Measurements from ENCODE around the gene MAPK8.

The MAPK8 gene

DNA sequence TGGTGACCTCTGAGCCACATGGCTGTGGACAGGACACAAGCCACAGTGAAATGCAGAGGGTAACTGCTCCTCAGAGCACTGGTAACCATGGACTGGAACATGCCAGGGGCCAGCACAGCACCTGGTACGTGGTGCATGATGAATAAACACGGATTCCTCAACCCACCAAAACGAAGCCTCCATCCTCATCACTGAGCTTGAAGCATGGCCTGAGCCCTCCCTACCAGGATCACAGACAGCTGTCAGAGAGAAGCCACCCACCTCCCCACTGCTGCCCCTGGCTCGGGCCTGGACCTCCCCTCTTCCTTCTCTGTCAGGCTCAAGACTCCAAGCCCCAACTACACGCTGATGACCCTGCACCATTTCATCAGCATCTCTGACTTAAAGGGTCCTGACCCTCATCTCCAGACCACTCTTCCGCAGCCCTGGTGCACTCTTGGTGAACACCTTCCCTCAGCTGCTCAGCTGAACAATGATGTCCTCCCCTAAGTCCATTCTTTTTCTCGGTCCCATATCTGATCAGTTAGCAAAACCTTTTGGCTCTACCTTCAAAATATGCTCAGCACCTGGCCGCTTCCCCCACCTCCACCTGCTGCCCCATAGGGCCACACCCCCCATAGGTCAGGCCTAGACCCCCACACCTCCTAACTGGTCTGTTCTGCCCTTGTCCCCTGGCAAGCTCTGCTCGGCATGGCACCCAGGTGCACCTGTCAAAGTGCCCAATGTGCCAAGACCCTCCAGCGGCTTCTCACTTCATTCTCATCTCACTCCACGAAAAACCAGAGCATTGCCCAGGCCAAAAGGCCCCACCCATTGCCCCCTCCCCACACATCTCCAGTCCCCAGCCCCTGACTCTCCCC lies 141.1 kb downstream of the MAPK8 start:
- Histone ChIP-seq H3K27ac (ENCODE audit: low read depth, low read length) (no peak overlapping the region), H3K36me3 (ENCODE audit: insufficient read depth, low read length) (no peaks in the 10 kb centered on the region; the same call in 1 of the 2 replicates), H3K4me3 (ENCODE audit: low read depth, low read length) (no peak overlapping the region), H2AFZ (ENCODE audit: low read length, unreplicated experiment) (no peak overlapping the region), H3K4me1 (ENCODE audit: control insufficient read depth, insufficient read depth, low read length, unreplicated experiment) (peaks cover 8% of the 10 kb centered on the region), H3K27me3 (ENCODE audit: insufficient read depth, low read length) (no peaks in the 10 kb centered on the region), H3K79me2 (ENCODE audit: control insufficient read depth, insufficient read depth, low read length, unreplicated experiment) (no peaks in the 10 kb centered on the region)

DNA sequence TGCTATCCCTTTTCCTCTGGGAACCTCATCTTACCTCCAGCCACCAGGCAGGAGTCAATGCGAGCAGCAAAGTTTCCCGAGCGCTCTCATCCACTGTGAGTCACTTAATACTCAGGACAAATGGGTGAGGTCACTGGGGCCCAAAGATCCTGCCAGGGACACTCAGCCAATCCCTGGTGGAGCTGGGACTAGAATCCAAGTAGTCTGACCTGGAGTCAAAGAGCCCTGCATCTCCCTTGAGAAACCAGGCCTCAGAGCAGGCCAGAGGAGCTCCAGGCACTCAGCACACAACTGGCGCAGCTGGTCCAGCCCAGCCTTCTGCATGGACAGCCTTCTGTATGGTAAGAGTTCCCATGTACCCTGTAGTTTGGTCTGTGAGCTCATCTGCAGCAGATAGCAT lies 142.3 kb downstream of the MAPK8 start:
- Histone ChIP-seq H2AFZ (ENCODE audit: low read length, unreplicated experiment) (no peak overlapping the region), H3K79me2 (ENCODE audit: control insufficient read depth, insufficient read depth, low read length, unreplicated experiment) (no peaks in the 10 kb centered on the region), H3K36me3 (ENCODE audit: insufficient read depth, low read length) (no peaks in the 10 kb centered on the region; the same call in 1 of the 2 replicates)

DNA sequence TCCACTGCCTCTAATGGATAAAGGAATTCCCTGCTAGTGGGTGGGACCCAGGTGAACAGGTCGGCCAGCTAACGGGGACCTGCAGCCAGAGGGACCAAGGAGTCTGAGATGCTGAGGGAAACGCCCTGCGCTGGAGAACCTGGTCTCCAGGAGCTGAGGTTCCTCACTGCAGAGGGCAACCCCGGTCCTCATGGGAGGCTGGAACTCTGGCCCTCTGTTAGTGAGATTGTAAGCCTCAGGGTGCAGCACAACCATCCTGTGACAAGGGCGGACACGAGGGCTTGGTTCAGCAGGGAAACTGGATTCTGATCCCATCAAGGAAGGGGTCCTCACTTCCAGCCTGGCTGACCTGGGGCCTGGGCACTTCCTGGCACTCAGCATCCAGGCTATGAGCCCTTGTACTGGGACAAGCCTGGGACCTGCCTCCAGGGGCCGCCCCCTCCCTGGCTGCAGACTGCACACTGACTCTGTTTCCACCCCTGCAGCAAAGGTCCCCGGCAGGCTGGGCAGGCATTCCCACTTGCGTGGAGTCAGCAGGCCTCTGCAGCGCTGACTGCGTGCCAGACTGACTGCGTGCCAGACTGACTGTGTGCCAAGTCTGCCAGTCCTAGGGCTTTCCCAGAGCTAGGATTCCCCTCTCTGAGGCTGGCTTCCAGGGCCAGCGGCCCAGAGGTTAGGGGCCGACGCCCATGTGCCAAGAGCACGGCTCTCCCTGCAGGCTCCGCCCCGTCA lies 143.2 kb downstream of the MAPK8 start:
- Histone ChIP-seq H3K36me3 (ENCODE audit: insufficient read depth, low read length) (no peaks in the 10 kb centered on the region; the same call in 1 of the 2 replicates), H3K79me2 (ENCODE audit: control insufficient read depth, insufficient read depth, low read length, unreplicated experiment) (no peaks in the 10 kb centered on the region), H2AFZ (ENCODE audit: low read length, unreplicated experiment) (no peak overlapping the region), H3K27me3 (ENCODE audit: insufficient read depth, low read length) (no peaks in the 10 kb centered on the region), H3K27ac (ENCODE audit: low read depth, low read length) (no peak overlapping the region), H3K4me1 (ENCODE audit: control insufficient read depth, insufficient read depth, low read length, unreplicated experiment) (peaks cover 8% of the 10 kb centered on the region), H3K4me3 (ENCODE audit: low read depth, low read length) (no peak overlapping the region)

More for the DNA sequence above, 142.3 kb downstream of the MAPK8 start:
- no peaks in the 10 kb centered on the region for H3K27me3 ChIP-seq (ENCODE audit: insufficient read depth, low read length)
- H3K4me3 ChIP-seq (ENCODE audit: low read depth, low read length): no peak overlapping the region
- H3K4me1 ChIP-seq (ENCODE audit: control insufficient read depth, insufficient read depth, low read length, unreplicated experiment): peaks cover 8% of the 10 kb centered on the region
- no peak overlapping the region for H3K27ac ChIP-seq (ENCODE audit: low read depth, low read length)

DNA sequence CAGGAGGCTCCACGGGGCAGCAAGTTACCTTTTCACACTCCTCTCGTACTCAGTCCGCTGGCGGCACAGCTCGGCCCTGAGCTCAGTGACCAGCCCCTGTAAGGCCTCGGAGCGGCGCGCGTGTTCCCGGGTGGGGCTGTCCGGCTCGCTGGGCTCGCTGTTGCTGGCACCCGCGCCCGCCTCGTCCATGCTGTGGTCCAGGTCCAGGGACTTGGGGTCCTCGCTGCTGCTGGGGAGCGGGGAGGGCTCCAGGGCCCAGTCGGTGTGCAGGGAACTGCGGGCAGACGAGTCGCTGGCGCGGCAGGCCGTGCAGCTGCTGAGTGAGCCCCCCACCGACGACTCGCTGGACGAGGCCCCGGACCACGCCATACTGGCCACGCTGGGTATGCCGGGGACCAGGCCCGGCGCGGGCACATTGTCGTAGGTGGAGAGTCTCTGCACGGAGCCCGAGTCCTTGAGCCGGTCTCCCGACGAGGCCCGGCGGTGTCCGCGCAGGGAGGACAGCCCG lies 143.8 kb downstream of the MAPK8 start:
- Histone ChIP-seq H3K27ac (ENCODE audit: low read depth, low read length) (no peak overlapping the region), H3K4me1 (ENCODE audit: control insufficient read depth, insufficient read depth, low read length, unreplicated experiment) (peaks cover 8% of the 10 kb centered on the region), H3K4me3 (ENCODE audit: low read depth, low read length) (no peak overlapping the region), H2AFZ (ENCODE audit: low read length, unreplicated experiment) (no peak overlapping the region), H3K36me3 (ENCODE audit: insufficient read depth, low read length) (no peaks in the 10 kb centered on the region; the same call in 1 of the 2 replicates), H3K27me3 (ENCODE audit: insufficient read depth, low read length) (no peaks in the 10 kb centered on the region), H3K79me2 (ENCODE audit: control insufficient read depth, insufficient read depth, low read length, unreplicated experiment) (no peaks in the 10 kb centered on the region)

DNA sequence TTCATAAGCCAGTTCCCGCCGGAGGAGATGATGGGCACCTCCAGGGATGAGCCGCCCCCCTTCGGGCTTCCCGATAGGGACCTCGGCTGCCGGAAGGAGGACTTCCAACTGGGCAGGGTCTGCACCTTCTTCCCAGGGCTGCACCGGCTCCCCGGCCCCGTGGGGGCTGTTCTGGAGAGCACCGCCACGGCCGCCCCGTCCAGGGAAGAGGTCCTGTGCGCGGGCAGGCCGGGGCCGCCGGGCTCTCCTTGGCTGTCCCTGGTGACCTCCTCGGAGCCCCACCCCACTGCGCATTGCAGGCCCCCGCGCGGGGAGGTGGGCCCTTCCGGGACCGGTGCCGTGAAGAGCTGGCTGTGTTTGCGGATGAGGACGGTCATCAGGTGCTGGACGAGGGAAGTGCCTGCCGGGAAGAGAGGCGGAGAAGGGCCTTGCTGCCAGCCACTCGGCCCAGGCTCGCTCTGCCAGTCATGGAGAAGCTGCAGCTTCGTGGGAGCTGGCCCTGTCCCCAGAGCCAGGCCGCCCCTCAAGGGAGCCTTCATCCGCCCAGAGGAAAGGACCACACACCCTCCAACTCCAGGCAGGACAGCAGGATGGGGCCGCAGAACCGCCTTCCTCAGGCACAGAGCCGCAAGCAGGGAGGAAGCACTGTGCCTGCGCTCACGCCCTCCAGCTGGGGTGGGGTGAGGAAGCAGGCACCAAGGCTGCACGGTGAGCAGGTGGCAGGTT lies 144.4 kb downstream of the MAPK8 start:
- no peak overlapping the region for H2AFZ ChIP-seq (ENCODE audit: low read length, unreplicated experiment)
- no peak overlapping the region for H3K4me3 ChIP-seq (ENCODE audit: low read depth, low read length)
- no peak overlapping the region for H3K27ac ChIP-seq (ENCODE audit: low read depth, low read length)
- no peaks in the 10 kb centered on the region; the same call in 1 of the 2 replicates for H3K36me3 ChIP-seq (ENCODE audit: insufficient read depth, low read length)
- peaks cover 8% of the 10 kb centered on the region for H3K4me1 ChIP-seq (ENCODE audit: control insufficient read depth, insufficient read depth, low read length, unreplicated experiment)
- no peaks in the 10 kb centered on the region for H3K27me3 ChIP-seq (ENCODE audit: insufficient read depth, low read length)
- no peaks in the 10 kb centered on the region for H3K79me2 ChIP-seq (ENCODE audit: control insufficient read depth, insufficient read depth, low read length, unreplicated experiment)

DNA sequence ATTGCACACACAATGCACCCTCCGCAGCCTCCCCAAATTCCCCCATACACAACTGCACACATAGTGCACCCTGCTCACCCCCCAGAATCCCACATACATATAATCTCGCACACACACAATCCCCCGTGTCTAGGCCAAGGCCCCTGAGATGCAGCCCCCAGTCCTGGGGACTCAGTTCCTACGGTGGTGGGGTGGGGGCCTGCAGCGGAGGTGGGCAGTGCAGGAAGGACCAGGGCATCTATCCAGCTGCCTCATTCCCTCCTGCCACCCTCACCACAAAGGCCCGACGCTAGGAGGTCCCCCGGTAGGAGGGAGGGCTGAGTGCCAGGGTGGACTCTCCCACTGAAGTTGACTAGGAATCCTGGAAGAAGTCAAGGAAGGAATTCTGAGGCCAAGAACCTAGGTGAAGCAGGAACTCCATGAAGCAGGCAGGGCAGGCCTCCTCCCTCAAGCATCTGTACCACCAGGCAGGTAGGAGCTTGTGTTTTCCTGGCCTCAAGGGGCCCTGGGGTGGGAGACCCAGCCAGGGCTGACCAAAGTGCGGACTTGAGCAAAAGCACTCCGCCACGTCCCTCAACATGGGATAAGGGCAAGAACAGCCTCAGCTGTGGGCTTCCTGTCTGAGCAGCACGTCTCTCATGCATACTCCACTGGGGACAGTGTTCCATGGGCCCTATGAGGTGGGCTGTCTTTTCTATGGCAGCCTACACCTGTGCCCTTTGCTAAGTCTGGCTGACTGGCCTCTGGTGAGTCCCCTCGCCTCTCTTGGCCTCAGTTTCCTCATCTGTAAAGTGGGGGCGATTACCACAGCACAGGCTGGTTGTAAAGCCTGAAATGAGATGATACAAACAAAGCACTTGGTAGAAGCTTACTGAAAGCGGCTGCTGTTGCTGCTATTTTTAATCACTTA lies 145.7 kb downstream of the MAPK8 start:
- H3K4me1 ChIP-seq (ENCODE audit: control insufficient read depth, insufficient read depth, low read length, unreplicated experiment): peaks cover 8% of the 10 kb centered on the region
- H3K27me3 ChIP-seq (ENCODE audit: insufficient read depth, low read length): no peaks in the 10 kb centered on the region
- no peak overlapping the region for H3K4me3 ChIP-seq (ENCODE audit: low read depth, low read length)
- no peaks in the 10 kb centered on the region for H3K79me2 ChIP-seq (ENCODE audit: control insufficient read depth, insufficient read depth, low read length, unreplicated experiment)
- no peak overlapping the region for H3K27ac ChIP-seq (ENCODE audit: low read depth, low read length)
- H3K36me3 ChIP-seq (ENCODE audit: insufficient read depth, low read length): no peaks in the 10 kb centered on the region; the same call in 1 of the 2 replicates
- H2AFZ ChIP-seq (ENCODE audit: low read length, unreplicated experiment): no peak overlapping the region

DNA sequence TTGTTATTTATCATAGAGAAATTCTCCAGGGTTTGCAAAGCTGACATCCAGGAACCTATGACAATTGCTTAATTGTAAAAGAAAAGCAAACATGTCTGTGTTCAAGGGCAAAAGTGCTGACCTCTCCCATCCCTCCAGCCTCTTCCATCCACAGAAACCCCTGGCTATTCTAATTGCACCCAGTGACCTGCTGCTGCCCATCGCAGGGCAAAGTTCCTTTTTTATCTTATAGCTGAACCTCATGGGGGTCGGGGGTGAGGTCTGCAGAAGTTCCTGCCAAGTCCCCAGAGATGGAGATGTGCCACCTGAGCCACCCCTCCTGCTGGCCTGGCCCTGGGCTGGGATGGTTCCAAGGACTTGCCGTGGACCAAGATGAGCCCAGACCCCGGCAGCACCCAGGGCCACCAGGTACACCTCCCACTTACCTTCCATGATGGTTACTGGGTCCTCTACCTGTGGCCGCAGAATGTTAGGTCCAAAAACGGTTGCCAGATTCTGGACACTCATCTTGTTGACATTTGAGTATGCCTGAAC lies 146.5 kb downstream of the MAPK8 start:
- no peak overlapping the region for H2AFZ ChIP-seq (ENCODE audit: low read length, unreplicated experiment)
- H3K4me3 ChIP-seq (ENCODE audit: low read depth, low read length): no peak overlapping the region
- no peaks in the 10 kb centered on the region for H3K27me3 ChIP-seq (ENCODE audit: insufficient read depth, low read length)
- peaks cover 8% of the 10 kb centered on the region for H3K4me1 ChIP-seq (ENCODE audit: control insufficient read depth, insufficient read depth, low read length, unreplicated experiment)
- no peaks in the 10 kb centered on the region; the same call in 1 of the 2 replicates for H3K36me3 ChIP-seq (ENCODE audit: insufficient read depth, low read length)
- no peak overlapping the region for H3K27ac ChIP-seq (ENCODE audit: low read depth, low read length)
- no peaks in the 10 kb centered on the region for H3K79me2 ChIP-seq (ENCODE audit: control insufficient read depth, insufficient read depth, low read length, unreplicated experiment)

DNA sequence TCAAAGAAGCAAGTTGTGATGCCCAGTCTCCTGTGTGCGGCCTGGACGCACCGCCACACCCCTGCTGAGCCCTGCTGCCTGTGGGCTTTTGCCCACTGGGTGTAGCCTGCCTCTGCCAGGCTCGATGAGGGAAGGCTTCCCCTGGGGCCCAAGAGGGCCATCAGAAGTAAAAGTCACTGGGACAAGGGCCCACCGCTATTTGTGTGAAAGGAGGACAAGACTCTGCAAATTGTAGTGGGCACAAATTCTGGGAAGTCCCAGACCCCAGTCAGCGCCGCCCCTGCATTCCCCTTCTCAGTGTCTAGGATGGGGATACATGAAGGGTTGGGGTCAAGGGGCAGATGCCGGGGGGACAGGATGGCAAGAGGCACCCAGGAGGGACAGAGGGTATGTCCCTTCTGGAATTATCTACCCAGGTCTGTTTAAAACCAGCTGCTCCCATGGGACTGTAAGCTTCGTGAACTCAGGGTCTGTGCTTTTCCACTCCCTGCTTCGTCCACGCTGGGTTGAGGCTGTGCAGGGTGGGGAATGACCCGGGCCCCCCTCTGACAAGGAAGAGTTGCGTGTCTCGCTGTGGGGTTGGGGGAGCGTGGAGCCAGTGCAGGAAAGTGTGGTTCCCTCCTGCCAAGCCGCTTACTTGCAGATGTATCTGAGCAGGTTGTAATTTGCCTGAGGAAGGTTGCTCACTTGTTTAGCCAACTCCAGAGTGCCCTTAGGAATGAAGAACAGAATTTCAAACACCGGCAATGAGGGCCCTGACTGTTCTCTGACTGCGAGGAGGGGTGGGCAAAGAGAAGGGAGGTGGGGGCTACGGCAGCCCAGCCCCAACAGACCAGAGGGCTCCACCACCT lies 147.2 kb downstream of the MAPK8 start:
- no peaks in the 10 kb centered on the region; the same call in 1 of the 2 replicates for H3K36me3 ChIP-seq (ENCODE audit: insufficient read depth, low read length)
- no peaks in the 10 kb centered on the region for H3K27me3 ChIP-seq (ENCODE audit: insufficient read depth, low read length)
- no peak overlapping the region for H3K27ac ChIP-seq (ENCODE audit: low read depth, low read length)
- no peak overlapping the region for H2AFZ ChIP-seq (ENCODE audit: low read length, unreplicated experiment)
- H3K79me2 ChIP-seq (ENCODE audit: control insufficient read depth, insufficient read depth, low read length, unreplicated experiment): no peaks in the 10 kb centered on the region
- H3K4me1 ChIP-seq (ENCODE audit: control insufficient read depth, insufficient read depth, low read length, unreplicated experiment): peaks cover 8% of the 10 kb centered on the region
- no peak overlapping the region for H3K4me3 ChIP-seq (ENCODE audit: low read depth, low read length)
